Pons (tissue), 1 donor: ENCODE results near the gene ZNF311.

Experiments used
- DNase-seq: peaks from one replicate; pipeline ENCODE4 v3.0.0-alpha.2; 2016; ENCODE audit warnings: low spot score

Gene ZNF311

DNA sequence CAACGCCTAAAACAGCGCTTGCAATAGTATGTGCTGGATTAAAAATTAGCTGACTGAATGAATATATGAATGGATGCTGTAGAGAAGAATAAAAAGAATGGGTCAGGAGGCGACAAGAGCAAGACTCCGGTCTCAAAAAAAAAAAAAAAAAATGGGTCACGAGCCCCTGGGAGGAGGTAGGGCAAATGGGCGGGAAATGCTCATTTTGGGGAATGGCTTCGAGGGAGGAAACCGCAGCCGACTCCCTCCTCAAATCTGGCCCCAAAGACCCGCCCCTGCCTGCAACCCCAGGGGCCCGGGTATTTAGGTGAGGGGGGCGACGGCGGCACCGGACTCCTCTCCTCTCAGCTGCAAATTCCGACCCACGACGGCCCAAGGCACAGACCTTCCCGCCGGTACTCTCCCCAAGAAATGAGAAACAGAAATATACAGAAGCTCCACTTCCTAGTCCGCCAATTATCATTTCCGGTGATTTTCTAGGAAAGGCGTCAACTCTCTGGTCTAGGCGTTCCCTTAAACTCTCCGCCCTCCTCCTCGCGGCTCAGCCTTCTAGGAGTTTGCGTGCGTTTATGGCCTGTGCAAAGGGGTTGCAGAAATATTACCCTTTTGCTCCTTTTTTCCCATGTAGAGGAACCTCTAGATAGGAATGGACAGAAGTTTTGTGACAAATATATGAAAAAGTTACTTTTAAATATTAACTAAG lies at the start of gene ZNF311:
Gene ZNF311 (minus strand): TSS at position 133 of the 703 bp plus-strand sequence. CDS start 1,361 bp downstream, outside the sequence.
- peak; percentile 74 for DNase-seq

DNA sequence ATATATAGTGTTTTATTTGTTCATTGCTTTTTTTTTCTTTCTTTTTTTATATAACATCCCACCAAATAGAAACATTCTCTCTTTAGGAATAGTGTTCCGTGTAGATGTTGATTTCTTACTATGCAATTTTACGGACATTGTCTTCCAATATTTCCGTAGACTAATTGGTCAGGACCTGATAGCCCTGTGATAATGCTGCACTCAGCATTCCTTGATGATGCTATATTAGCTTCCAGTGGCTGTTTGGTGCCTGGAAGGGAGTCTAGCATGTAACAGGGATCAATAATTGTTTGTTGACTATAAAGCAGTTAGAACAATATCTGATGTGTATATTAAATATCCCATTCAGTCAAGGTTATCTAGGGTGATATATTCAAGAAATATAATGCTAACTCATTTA lies 46.6 kb upstream of the ZNF311 start:
- DNase-seq, result no peak

DNA sequence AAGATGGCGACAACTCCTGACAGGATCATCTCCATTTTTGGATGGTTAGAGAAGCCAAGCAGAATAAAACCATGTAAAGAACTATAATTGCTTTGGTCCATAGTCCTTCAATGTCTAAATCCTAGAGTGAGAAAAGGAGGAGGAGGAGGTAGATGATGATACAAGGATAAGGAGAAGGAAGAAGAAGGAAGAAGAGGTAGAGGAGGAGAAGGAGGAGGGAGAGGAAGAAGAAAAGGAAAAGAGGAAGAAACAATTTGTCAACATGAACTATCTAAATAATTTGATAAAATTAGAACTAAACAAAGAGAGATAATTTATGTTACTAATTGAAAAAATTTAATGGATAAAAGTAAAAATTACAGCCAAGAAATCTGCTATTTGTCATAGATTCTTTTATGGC lies 40.0 kb upstream of the ZNF311 start, which contains the start of gene OR2W1:
Gene OR2W1 (minus strand): TSS at position 101 of the 400 bp plus-strand sequence. CDS start 0 bp downstream, at position 101.
- DNase-seq, result no peak

DNA sequence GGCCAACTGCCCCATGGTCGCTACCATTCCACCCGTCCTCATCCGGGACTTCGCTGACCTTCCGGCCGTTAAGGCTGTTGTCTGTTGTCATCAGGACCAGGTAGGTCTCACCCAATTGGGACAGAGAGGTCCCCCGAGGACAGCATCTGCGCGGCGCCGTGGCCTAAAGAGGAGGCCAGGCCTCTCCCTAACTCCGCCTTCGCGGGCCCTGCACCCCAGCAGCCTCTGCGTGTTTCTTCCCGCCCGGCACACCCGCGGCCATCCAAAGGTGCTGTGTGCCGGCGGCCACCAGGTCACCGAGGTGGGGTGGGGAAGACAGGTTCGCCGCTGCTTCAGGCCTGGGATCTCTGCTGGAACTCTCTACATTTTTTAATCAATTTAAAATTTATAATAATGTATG lies 30.8 kb upstream of the ZNF311 start:
- DNase-seq, result no peak

DNA sequence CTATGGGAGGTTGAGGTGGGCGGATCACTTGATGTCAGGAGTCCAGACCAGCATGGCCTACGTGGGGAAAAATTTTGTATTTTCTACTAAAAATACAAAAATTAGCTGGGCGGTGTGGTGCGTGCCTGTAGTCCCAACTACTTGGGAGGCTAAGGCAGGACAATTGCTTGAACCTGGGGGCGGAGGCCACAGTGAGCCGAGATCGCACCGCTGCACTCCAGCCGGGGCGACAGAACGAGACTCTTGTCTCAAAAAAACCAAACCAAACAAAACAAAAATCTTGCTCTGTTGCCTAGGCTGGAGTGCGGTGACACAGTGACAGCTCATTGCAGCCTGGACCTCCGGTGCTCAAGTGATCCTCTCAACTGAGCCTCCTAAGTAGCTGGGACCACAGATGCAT lies 23.7 kb upstream of the ZNF311 start:
- no peak for DNase-seq

DNA sequence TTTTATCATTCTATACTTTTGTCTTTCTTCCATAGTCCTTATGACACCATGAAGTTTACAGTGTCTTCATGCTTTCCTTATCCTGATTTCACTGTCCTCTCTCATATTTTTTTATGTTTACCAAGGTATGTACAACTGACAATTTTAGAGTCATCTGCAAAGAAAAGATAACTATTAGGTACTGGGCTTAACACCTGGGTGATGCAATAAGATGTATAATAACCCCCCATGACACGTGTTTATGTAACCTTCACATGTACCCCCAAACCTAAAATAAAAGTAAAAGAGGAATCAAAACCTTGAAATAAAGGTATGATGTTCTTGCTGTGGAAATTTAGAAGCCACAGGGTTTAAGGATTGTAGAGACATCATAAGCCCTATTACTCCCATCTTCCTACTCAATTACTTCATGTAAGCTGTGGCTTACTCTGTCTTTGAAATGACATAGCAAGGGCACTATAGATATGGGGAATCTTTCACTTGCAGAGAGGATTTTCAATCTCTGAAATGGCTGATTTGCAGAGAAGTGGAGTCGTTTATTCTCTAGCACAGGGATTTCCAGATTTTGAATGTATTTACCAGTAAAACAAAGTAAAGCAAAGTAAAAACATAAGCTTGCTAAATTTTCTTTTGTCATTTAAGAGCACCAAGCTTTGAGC lies 20.9 kb upstream of the ZNF311 start:
- DNase-seq, result no peak

DNA sequence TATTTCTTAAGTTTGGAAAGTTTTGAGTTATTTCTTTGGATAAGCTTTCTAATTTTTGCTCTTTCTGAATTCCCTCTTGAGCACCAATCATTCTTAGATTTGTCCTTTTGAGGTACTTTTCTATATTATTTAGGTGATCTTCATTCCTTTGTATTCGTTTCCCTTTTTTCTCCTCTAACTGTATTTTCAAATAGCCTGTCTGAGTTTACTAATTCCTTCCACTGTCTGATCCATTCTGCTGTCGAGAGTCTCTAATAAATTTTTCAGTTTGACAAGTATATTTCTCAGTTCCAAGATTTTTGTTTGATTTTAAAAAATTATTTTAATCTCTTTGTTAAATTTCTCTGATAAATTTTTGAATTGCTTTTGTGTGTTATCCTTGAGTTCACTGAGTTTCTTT lies 16.3 kb upstream of the ZNF311 start:
- DNase-seq, result no peak

DNA sequence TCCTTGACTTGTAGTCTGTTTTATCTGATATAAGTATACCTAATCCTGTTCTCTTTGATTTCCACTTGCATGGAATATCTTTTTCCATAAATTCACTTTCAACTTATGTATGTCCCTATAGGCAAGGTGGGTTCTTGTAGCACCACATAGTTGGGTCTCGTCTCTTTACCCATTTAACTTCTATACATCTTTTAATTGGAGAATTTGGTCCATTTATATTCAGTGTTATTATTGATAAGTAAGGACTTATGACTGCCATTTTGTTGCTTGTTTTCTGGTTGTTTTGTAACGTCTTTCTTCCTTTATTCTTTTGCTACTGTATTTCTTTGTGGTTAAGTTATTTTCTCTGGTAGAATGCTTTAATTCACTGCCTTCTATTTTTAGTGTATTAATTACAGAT lies 14.5 kb upstream of the ZNF311 start:
- no peak for DNase-seq

DNA sequence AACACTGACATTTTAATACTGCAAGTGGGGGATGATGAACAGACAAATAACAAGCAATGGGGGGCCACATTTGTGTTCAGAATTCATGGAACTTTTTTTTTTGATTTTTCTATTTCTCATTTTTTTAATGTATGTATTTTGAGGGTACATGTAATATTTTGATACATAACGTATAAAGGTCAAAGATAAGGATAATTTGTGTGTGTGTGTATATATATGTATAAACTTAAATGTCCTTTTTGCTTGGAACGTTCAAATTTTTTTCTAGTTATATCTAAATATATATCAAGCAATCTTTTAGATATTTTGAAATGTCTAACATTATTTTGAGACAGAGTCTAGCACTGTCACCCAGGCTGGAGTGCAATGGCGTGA lies 12.3 kb upstream of the ZNF311 start:
- DNase-seq, result no peak

DNA sequence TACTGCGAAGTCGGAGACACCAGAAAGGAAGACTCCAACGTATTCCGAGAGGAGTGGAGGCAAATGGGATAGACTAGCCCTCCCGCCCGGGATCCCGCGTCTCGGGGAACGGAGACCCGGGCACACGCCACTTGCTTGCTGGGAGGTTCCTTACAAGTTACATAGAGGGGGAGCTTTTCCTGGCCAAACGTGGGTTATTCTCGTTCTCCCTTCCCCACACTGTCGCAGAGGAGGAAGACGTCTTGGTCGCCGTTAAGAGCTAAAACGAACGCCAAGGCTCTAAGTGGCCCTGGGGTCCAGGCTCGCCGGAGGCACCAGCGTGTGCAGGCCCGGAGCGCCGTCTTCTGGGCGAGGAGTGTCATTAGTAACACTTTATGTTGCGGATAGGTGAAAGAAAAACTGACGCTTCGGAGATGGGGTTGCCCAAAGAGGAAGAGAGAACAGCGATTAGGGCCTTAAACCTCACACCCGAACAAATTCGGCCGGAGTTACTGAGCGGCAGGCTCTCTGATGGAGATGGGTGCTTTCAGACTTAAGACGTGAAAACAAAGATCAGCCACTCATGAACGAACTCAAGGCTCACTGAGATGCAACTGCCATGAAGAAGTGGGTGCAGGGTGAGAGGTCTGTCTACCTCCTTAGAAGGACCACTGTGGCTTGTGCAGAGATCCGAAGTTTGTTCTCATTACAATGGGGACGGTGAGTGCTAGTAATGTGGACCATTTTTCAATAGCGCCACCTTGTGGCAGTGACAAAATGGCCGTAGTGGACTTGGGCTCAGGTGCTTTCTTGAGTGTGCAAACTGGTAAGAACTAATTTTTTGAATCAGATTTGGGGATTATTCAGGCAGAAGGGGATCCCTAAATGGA lies 11.7 kb upstream of the ZNF311 start:
- DNase-seq, result peak; percentile 82

DNA sequence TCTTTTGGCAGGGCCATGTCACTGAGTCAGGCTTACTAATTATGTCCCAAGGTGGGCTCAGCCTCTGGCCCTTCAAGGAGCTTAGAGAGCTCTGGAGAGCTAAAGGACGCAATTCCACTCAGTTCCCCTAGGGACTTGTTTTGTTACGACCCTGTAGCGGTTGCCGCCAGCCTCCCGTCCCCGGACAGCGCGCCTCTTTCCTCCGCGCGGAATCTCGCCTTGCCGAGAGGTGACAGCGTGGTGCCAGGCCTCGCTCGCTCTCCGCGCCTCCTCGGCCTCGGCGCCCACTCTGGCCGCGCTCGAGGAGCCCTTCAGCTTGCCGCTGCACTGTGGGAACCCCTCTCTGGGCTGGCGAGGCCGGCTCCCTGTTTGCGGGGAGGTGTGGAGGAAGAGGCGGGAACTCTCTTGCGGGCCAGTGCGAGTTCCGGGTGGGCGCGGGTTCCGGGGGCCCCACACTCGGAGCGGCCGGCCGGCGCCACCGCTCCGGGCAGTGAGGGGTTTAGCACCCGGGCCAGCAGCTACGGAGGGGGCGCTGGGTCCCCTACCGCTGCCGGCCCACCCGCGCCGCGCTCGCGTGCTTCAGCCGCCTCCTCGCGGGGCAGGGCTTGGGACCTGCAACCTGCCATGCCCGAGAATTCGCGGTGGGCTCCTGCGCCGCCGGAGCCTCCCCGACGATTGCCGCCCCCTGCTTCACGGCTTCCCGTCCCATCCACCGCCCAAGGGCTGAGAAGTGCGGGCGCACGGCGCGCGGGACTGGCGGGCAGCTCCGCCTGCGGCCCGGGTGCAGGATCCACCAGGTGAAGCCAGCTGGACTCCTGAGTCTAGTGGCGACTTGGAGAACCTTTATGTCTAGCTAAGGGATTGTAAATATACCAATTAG lies 9.9 kb upstream of the ZNF311 start:
- DNase-seq, result no peak

DNA sequence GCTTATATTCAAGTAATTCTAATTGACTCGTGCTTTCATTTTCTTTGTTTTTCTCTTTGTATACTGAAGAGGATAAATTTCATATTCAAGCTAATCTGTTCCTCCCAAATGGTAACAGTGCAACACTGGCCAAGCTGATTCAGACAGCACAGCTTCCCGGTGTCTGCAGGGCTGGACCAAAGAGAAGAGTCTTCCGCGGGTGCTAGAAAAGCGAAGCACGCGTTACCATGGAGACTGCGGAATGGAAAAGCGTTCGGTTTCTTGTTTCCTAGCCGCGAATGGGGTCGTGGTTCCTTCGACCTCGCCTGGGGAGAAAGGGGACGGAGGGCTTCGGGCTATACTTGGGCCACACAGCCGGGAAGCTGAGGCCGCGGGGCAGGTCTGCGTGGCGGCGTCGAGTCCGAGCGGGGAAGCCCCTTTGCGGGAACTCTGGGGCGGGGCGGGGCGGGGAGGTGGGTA lies 6.2 kb upstream of the ZNF311 start:
- DNase-seq, result peak; percentile 14

DNA sequence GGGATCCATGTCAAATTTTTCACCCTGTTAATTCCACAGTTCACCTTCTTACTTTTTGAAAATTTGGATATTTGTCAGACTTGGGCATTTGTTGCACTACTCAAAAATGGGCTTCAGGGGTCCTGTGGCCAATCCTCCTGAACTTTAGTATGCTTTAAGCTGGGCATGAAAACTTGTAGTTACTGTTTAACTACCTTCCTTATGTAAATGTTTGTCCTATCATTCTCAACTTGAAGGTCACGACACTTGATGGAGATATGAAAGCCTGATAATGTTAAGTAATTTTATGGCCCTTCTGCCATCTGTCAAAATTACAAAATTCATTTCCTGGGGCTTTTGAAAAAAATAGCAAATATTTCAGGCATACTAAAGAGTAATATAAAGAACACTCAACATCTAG lies 4.2 kb upstream of the ZNF311 start:
- DNase-seq, result no peak

DNA sequence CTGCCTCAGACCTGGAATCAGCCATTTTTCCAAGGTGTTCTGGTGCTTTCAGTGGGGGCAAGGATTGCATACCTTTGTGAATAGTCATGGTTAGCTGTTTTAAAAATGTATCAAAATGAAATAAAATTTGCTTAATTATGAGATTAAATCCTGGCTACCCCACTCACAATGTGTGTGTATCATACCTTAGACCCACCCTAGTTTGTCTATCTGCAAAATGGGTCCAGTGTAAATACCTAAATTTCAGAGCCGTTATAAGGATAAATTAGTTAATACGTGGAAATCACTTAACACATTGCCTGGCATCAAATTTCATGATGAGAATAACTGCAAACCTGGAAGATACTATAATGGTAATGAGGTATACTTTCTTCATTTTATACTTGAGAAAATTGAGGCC lies 3.0 kb upstream of the ZNF311 start:
- DNase-seq, result no peak

DNA sequence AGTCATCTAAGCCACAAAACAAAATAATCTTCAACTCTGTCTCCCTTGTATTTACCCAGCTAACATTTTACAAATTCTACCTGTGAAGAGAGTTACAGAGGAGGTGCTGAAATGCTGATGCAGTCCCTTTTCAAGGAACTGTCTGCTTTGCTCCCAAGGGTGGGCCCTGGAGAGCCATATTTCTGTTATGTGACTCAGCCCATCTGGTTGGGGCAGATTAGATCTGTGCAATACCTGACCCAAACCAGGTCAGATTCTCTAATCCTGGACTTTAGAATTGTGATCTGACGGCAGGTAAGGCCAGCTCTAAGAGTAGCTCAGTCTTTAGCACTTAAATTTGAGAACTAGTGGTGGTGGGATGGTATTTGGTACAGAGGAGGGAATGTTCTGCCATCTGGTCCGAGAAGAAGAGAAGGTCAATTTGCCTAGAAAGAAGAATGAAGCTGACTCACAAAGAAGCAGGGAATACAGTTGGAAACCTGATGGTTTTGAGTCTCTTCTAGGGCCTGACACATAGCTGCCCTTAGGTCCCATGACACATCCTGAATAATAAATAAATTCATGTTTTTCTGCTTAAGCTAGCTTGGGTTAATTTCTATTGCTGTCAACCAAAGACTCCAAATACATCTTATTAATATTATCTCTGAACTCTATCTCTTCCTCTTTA lies 8.1 kb downstream of the ZNF311 start:
- DNase-seq, result no peak

DNA sequence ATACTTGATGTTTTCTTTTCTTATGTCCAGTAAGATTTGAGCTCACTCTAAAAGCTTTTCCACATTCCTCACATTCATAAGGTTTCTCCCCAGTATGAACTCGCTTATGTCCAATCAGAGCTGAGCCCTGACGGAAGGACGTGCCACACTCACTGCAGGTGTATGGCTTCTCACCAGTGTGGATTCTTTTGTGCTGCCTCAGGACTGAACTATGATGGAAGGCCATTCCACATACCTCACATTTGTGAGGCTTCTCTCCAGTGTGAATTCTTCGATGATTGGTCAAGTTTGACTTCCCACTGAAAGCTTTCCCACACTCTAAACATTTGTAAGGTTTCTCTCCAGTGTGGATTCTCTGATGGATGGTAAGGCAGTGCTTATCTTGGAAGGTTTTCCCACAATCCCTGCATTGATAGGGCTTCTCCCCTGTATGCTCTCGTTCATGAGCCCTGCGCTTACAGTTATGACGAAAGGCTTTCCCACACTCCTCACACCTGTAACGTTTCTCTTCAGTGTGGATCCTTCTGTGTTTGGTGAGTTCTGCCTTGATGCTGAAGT lies 9.9 kb downstream of the ZNF311 start:
- no peak for DNase-seq

DNA sequence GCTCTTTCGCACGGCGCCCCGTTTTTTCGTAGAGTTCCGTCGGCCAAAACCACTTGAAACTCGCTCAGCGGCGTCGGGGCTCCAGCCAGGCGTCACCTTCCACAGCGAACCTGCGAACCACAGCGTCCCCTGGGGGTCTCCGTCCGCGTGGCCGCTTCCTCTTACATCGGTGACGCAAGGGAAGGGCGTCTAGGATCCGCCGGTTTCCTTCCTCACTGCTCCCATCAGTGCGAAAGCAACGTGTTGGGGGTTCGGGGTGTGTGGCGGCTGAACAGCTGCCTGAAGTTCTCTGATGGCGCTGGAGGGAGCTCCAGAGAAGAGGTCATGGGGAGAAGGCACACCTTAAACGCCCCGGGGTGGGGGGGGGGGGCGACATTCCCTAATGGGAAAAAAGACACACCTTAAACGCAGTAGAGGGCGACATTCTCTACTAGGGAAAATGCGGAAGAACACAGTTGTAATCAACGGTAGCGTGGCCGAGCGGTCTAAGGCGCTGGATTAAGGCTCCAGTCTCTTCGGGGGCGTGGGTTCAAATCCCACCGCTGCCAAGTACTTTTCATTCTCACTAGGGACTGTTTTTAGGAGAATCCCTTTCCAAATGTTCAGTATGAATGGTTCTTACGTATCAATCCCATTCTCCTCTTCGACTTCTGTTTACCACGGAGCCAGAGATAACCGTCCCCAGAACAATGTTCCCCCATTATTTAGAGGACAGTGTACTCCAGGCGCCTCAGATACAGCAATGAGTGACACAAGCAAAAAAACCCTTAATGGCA lies 16.4 kb downstream of the ZNF311 start:
- DNase-seq, result no peak

DNA sequence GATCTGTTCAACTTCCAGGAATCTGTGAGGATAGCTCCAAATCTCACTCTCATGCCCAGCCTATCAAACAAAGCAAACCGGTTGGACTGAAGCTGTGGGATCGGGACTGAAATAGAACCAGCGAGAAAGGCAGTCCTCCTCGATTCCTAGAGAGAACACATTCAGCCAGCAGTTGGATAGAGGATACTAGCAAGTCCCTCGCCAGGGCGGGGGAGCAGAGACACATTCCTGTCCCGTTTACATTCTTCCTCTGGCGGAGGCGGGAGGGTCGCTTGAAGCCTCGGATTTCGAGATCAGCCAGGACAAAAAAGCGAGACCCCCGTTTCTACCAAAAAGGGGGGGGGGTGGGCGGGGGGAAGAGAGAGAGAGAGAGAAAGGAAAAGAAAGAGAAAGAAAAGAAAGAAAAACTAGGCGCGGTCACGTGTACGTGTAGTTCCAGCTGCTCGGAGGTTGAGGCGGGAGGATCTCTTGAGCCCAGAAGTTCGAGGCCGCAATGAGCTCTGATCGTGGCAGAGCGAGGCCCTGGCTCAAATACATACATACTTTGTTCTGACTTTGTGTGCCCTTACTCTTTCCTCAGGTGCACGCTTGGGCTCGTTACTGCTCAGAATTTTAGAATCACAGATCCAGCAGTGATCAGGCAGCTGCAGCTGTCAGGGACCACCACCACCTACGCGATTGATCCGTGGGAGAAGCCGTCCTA lies 19.5 kb downstream of the ZNF311 start:
- peak; percentile 90 for DNase-seq

DNA sequence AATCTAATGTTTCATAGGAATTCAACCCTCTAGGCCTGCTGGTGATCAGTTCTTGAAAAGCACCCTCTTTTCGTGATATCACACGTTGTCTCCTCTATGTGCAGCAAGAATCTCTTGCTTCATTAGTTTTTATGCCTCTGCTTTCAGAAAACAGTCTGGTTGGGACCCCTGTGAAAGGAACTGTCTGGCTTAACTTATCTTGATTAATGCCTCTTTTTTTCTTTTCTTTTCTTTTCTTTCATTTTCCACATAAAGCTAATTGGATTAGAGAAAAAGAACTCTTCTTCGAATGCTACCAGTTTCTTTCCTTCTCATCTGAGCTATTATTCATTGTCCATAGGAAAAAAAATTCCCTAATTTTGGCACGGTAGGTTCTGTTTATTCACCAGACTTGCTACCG lies 21.3 kb downstream of the ZNF311 start:
- no peak for DNase-seq
